Measurements from ENCODE around the gene CD99L2. TPM values are rescaled to one million over a fixed set of nuclear protein-coding genes. Genes with fewer than 3 reads are reported as not detected.
"Not testable (repeated sequence)": the region's sequence is repeated elsewhere in the genome, so short reads cannot be mapped to it uniquely, and the experiment has no call there.

CD99L2 gene
- total and polyA plus RNA-seq, 2 of the 8 experiments (the other 6 are each of a cell fraction or from before 2014, with no cell fraction given) = 8.0 to 8.5 TPM

- no peak for TF ChIP-seq CTCF (IDR thresholded peaks at IDR 0.05; ENCODE audit: control extremely low read depth in 1 of 3, insufficient read depth in 1 of 3, low read depth in 1 of 3, low read length in 3 of 3)
Measured at GRCh38 chrX:150887906-150888465, 10.5 kb downstream of the CD99L2 start (continued).

- H2AFZ ChIP-seq (ENCODE audit: low read length); H3K56ac ChIP-seq (replicated peaks; ENCODE audit: insufficient read length, low read depth, low read length); DNase-seq (ENCODE audit: low read depth in 1 of 2, low spot score in 2 of 2); H3K79me1 ChIP-seq (ENCODE audit: low read depth, low read length); H2BK15ac ChIP-seq (ENCODE audit: low read length); H3K23ac ChIP-seq (ENCODE audit: insufficient read length); FAIRE-seq; H3K36me3 ChIP-seq (ENCODE audit: control insufficient read depth in 2 of 4, insufficient read depth in 4 of 4, low read length in 3 of 4); H2BK5ac ChIP-seq (ENCODE audit: low read depth, low read length); H3K4me2 ChIP-seq (ENCODE audit: insufficient read depth in 1 of 2, low read depth in 2 of 2, low read length in 2 of 2); H3K14ac ChIP-seq (ENCODE audit: insufficient read length); H3K4ac ChIP-seq (replicated peaks; ENCODE audit: insufficient read length, low read depth, low read length); H3K4me3 ChIP-seq (ENCODE audit: extremely low read depth in 1 of 4, insufficient read depth in 2 of 4, low read depth in 3 of 4, low read length in 4 of 4); H2BK20ac ChIP-seq (ENCODE audit: low read length); H4K91ac ChIP-seq (replicated peaks; ENCODE audit: insufficient read length, low read length); H4K20me1 ChIP-seq (replicated peaks in 1 of 2; ENCODE audit: control insufficient read depth in 1 of 2, insufficient read depth in 2 of 2, low read length in 2 of 2); H3K9me3 ChIP-seq (ENCODE audit: insufficient read depth in 2 of 2, low read depth in 1 of 2, low read length in 1 of 2); H2BK12ac ChIP-seq (ENCODE audit: low read depth, low read length); H4K5ac ChIP-seq (ENCODE audit: insufficient read length, low read depth, low read length); H3K27ac ChIP-seq (ENCODE audit: low read depth, low read length); H4K8ac ChIP-seq (ENCODE audit: extremely low read depth, insufficient read depth, low read length); H3K23me2 ChIP-seq (ENCODE audit: low read depth, low read length); H2AK5ac ChIP-seq (ENCODE audit: low read depth, low read length); H3K18ac ChIP-seq (ENCODE audit: extremely low read depth, low read length); H3K27me3 ChIP-seq (replicated peaks in 1 of 4; ENCODE audit: control insufficient read depth in 3 of 4, extremely low read depth in 1 of 4, insufficient read depth in 3 of 4, low read length in 3 of 4); H3K4me1 ChIP-seq (replicated peaks in 1 of 4; ENCODE audit: control insufficient read depth in 3 of 4, insufficient read depth in 4 of 4, low read length in 3 of 4); H3K9ac ChIP-seq (replicated peaks in 1 of 4; ENCODE audit: extremely low read depth in 1 of 4, low read depth in 3 of 4, low read length in 3 of 4); H2BK120ac ChIP-seq (replicated peaks; ENCODE audit: low read depth, low read length): not testable (repeated sequence)
- ChIA-PET POLR2A (ENCODE audit: partially characterized antibody) (interaction anchor here (1.0 to 1.4 kb wide), 2 partner anchors 12 to 101 kb away, joined by 3 read pairs; no protein-coding TSS in a partner anchor), CTCF (ENCODE audit: partially characterized antibody) (interaction anchor here (0.6 to 1.4 kb wide), 2 partner anchors 55 to 109 kb away, joined by 3 read pairs; no protein-coding TSS in a partner anchor)
- WGBS, 2 experiments (ENCODE audit: extremely low coverage in 1 of 2, insufficient coverage in 1 of 2, insufficient read length in 1 of 2, insufficient replicate concordance in 2 of 2, low coverage in 1 of 2, low lambda C conversion rate in 2 of 2, missing lambda C conversion rate in 1 of 2) = 89% methylated on average over 7 of the region's 9 CpGs; no CpG with 5 or more reads in 1 of the 2 experiments
- H3K79me2 ChIP-seq (ENCODE audit: control insufficient read depth in 1 of 2, insufficient read depth in 2 of 2, low read length in 2 of 2) = peaks cover 0 to 27% of the 10 kb centered on the region in 2 experiments; a peak in 2 of 4 replicates
Measured at GRCh38 chrX:150887268-150887667, 11.2 kb downstream of the CD99L2 start.
